Measurements from ENCODE around the gene PELI1. TPM values are rescaled to one million over a fixed set of nuclear protein-coding genes. Genes with fewer than 3 reads are reported as not detected.
"Not testable (repeated sequence)": the region's sequence is repeated elsewhere in the genome, so short reads cannot be mapped to it uniquely, and the experiment has no call there.

Gene PELI1
- total RNA-seq, 1 donor from 2014 or later = 25.7 TPM

- DNase-seq (ENCODE audit: extremely low read depth, low read depth, low spot score) = no peak
These were observed 19.6 kb downstream of the PELI1 start for GRCh38 chr2:64124571-64124970.

GRCh38 chr2:64124168-64124567 is 20.1 kb downstream of the PELI1 start:
- DNase-seq (ENCODE audit: extremely low read depth, low read depth, low spot score) = no peak

DNA sequence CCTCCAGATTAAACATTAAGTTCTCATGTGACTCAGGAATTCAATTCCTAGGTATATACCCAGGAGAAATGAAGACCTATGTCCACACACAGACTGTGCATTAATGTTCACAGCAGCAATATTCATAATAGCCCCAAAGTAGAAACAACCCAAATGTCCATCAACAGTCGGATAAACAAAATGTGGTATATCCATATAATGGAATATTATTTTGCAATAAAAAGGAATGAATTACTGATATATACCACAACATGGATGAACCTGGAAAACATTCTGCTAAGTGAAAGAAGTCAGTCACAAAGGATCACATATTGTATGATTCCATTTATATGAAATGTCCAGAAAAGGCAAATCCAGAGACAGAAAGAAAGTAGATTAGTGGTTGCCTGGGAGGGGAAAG is 20.5 kb downstream of the PELI1 start:
- DNase-seq (ENCODE audit: extremely low read depth, low read depth, low spot score) = no peak

- no peak for DNase-seq (ENCODE audit: extremely low read depth, low read depth, low spot score)
These were observed 21.9 kb downstream of the PELI1 start for GRCh38 chr2:64122358-64122757.

DNA sequence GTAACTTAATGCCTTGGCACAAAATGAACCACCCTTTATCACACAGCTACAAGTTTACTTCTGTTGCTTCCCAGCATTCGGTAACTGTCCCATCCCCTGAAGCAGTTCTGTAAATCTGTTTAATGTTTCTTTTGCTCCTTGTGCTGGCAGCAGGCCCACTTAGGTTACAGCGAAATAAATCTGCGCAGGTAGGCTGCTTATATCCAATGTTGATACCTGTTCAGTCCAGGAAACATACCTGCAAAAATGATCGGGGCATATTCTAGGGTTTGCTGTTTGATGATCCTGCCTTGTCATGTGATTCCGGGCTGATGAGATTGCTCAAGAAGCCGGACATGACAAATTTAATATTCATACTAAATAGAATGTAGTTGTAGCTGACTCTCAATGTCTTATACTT is 23.3 kb downstream of the PELI1 start:
- no peak for DNase-seq (ENCODE audit: extremely low read depth, low read depth, low spot score)

DNA sequence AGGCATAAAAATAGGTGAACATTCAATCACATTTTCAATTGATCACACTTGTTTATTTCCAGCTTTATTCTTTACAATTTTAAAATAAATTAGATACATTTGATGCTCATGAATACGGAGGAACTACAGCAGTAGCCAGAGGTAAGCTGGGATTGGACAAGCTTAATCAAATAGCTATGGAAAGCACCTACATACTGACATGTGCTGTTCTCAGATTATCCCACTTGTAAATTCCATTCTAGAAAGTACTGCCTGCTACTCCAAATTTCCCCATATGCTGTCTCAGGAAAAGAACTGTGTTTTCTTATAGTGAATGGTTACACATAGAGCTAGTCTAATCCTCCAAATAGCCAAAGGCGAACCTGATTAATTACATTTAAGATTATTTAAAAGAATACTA is 24.2 kb downstream of the PELI1 start:
- no peak for DNase-seq (ENCODE audit: extremely low read depth, low read depth, low spot score)

GRCh38 chr2:64119369-64119768 is 24.9 kb downstream of the PELI1 start:
- DNase-seq (ENCODE audit: extremely low read depth, low read depth, low spot score) = no peak

DNA sequence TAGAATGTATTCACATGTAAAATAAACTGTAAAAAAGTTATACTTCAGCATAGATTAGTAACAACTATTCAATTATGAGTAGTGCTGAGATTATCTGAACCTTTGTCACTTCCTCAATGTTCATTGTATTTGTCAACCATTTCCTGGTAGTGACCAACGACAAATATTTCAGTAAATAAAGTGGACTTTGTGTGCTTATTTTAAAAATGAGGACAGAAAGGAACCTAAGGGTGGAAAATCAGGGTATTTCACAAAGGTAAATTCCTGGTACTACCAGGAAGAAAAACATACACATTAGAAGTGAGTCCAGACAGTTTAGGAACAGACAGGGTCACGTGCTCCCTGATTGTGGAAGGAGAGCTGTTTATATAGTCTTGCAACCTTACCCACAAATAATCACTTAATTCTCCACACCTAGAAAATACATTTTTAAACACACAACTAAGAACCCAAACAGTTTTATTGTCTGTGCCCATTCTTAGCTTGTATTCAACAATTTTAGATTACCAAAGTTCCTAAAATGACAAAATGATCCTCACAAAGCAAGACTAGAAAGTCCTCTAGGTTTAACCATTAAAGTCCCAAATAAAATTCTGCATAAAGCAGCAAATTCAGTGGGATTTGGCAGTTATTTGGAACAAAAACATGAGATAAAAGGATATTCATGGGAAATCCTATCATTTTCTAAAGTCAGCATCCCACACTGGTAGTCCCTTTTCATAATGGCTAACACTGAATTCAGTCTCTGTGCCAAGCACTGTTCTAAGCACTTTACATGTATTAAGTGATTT is 28.2 kb downstream of the PELI1 start:
- no peak for DNase-seq (ENCODE audit: extremely low read depth, low read depth, low spot score)

GRCh38 chr2:64114912-64115277 is 29.3 kb downstream of the PELI1 start:
- no peak for DNase-seq (ENCODE audit: extremely low read depth, low read depth, low spot score)

GRCh38 chr2:64114063-64114911 is 29.9 kb downstream of the PELI1 start:
- no peak for DNase-seq (ENCODE audit: extremely low read depth, low read depth, low spot score)

- DNase-seq (ENCODE audit: extremely low read depth, low read depth, low spot score) = no peak
These were observed 32.2 kb downstream of the PELI1 start for GRCh38 chr2:64112016-64112415.

GRCh38 chr2:64111426-64111825 is 32.8 kb downstream of the PELI1 start:
- DNase-seq (ENCODE audit: extremely low read depth, low read depth, low spot score) = no peak

DNA sequence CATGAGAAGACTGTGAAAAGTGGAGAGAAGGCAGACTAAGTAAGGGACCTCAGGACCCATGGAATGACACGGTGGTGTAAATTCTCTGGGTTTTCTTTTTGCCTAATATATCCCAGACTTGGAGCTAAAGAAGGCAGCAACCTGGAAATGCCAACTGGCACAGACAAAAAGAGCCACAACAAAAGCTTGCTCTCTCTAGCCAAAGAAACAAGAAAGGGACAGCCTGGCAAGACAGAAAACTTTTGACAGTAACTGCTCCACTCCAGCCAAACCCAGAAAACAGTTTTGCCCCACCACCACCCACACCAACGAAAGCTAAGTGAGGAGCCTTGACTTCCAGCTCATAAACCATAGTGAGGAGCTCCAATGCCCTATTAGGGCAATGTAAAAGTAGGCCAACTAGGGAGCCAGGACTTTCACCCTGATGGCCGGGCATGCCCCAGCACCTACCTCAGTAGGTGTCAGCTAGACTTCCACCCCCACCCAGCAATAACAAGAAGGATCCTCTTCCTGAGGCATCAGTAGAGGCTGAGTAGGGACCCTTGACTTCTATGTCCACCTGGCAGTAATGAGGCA is 35.5 kb downstream of the PELI1 start:
- DNase-seq (ENCODE audit: extremely low read depth, low read depth, low spot score) = no peak

DNA sequence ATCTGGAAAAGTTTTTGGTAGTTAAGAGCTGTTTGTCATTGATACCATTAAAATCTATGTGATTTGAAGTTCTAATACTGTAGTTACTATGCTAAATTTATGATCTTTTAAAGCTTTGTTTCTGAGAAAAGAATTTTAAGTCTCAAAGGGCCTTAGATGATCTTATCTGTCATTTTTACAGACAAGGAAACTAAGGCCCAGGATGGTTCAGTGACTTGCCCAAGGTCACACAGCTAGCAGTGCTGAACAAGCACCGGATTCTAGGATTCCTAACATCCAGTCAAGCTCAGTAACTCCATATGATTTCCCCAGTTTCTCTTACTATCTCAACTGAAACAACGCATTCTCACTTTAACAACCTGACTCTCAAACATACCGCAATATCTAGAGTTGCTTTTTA is 37.7 kb downstream of the PELI1 start:
- no peak for DNase-seq (ENCODE audit: extremely low read depth, low read depth, low spot score)

DNA sequence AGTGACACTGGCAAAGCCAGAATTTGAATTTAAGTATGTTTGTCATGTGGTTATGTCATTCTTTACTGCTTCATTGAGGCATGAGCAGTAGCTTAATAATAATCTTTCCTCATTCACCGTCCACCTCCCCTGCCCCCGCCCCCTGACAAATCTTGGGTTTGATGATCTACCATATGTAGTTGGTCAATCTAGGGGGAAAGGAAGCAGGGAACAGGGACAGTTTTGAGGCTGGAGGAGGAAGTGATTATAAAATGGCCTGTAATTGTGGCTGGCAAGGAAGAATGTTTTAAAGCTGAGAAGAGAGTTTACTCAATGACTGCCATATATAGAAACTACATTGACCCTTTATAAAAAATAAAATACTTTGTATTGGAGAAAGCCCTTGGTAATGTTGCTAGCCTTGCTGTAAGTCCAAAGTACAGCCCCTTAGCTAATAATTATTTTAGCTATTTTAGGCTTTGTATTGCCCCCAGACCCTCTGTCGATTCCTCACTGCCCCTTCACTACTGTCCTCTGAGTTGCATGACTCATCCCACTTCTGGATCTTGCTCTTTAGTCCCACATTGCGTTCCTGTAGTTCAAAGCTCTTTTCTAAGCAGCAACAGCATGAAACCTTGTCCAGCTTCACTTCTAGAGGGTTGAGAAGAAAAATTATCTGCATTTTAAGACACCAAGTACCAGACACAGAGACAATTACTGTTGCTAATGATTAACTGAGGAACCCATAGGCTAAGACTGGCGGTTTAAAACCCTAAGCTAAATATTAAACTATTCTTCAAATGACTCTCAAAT is 38.4 kb downstream of the PELI1 start:
- no peak for DNase-seq (ENCODE audit: extremely low read depth, low read depth, low spot score)

DNA sequence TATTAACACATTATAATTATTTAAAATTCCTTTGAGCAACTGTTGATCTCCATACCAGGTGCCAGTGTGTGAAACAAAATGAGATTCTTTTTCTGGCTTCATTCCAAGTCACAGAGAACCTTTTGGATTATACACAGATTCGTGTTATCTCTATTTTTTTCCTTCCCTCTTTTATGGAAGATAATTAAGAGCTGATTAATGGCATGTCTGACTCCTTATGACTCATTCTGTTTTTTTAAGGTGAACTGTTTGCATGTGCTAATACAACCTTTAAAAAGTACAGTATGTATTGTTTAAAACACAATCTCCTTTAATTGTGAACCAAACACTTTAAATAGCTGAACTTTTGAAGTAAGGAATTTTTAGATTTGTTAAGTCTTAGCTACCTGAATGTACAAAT is 39.3 kb downstream of the PELI1 start:
- no peak for DNase-seq (ENCODE audit: extremely low read depth, low read depth, low spot score)

- not testable (repeated sequence) for DNase-seq (ENCODE audit: extremely low read depth, low read depth, low spot score)
These were observed 41.5 kb downstream of the PELI1 start for GRCh38 chr2:64102736-64103135.

- no peak for DNase-seq (ENCODE audit: extremely low read depth, low read depth, low spot score)
These were observed 43.1 kb downstream of the PELI1 start for GRCh38 chr2:64101141-64101591.

DNA sequence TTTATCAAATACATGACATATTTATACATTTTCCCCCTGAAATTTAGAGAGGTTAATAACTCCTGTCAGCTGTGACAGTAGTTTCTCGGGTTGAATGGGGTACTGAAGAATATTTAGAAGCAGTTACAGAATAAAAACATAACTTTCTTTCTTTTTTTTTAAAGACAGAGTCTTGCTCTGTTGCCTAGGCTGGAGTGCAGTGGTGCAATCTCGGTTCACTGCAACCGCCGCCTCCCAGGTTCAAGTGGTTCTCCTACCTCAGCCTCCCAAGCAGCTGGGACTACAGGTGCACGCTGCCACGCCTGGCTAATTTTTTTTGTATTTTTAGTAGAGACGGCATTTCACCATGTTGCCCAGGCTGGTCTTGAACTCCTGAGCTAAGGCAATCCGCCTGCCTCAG is 43.6 kb downstream of the PELI1 start:
- not testable (repeated sequence) for DNase-seq (ENCODE audit: extremely low read depth, low read depth, low spot score)

DNA sequence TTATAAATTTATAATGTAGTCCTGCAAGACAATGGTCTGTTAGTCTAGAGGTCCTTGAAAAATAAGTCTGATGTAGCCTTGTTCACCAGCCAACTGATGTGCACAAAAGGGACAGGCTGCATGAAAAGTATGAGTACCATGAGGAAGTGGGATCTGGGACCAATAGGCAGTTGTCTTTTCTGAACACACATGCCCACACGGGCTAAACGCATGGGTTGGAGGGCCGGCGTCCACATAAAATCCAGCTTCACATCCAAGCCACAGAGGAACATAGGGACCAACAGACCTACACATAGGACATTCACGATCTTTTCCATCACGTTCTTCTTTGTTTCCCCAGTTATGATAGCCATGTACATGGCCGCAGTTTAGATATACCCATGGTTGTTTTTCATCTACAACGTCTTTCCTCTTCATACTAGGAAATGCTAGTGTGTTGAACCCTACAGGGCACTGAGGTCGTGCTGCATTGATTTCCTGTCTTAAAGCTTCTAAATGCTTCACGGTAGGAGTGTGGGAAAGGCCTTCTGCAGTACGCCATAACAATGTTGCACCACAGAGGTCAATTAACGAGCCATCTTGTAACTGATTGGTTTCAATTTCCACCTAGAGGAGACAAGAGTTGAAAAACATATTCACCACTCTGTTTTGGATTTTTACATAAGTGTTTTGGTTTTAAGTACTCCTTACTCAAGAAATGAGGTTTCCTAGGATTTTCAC is 49.4 kb downstream of the PELI1 start:
- no peak for DNase-seq (ENCODE audit: extremely low read depth, low read depth, low spot score)
